HG02970 (cell line): Measurements from ENCODE around the gene LRP1.

Source experiments
- ATAC-seq: cut with Tn5 transposase; IDR thresholded peaks from one replicate; pipeline ENCODE4 v1.9.1; 2021; ENCODE audit warnings: mild to moderate bottlenecking, moderate library complexity, moderate number of reproducible peaks; ENCODE audit not compliant: unreplicated experiment, low FRiP score

The LRP1 gene

DNA sequence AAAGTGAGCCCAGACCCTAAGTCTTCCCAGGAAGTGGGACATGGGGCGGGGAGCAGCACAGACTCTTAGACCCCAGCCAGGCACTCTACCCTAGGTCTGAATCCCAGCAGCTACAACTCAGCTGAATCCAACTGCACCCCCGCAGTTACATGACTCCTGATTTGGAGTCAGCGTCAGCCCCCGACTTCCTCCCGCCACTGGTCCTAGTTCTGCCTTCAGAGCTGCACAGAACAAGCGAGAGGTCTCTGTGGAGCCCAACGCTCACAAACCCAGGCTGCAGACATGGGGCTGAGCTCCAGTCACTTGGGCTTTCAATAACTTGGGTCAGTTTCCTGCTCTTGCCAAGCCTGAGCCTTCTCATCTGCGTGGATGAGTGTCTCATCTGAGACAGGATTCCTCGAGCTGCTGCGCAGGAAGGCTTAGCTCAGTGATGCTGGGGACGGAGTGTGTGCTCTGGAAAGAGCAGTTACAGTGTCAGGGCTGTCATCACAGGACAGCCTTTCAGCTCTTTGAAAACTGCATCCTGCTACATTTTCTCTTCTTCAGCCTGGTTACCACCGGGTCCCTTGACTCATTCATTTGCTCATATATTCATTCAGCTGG is 57.7 kb downstream of the LRP1 start:
- no peak for ATAC-seq

DNA sequence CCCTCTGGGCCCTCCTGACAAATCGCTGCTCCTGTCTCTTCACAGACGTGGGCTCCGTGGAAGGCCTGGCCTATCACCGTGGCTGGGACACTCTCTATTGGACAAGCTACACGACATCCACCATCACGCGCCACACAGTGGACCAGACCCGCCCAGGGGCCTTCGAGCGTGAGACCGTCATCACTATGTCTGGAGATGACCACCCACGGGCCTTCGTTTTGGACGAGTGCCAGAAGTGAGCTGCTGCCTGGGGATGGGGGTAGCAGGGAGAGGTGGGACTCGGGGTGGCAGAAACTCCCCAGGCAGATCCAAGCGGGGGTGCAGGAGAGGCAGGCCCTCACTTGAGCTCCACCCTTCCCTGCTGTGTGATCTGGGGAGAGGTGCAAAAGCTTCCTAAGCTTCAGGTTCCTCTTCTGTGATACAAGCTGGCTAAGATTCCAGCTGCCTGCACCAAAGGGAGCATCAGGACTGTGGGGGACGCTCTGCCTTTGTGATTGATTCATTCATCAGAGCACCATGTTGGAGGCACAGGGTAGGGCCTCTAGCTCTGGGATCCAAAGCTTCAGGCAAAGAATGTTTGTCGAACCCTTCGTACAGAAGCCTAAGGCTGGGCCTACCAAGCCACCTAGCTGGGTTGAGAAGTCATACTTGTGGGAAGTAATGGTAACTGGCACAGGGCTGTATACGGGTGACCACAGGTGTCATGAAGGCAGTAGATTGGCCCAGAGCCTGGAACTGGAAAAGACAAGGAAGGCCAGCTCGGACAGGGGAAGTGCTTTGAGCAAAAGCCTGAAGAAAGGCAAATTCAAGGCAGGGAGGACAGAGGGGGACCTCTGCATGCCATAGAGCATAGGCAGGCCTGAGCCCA is 59.2 kb downstream of the LRP1 start:
- ATAC-seq = no peak

DNA sequence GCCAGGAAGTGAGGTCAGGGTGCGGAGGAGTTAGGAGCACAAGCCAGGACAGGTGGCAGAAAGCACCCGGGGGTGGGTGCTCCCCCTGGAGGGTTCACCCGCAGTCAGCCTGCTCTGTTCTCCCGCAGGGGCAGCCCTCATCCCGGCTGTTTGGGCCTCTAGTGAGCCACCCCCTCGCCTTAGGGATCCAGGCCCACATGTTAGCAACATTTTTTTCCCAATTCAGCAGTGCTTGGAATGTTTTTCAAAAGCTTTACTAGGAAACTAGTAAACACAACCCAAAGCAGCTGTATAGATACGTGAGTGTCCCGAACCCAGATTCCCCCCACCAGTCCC is 59.8 kb downstream of the LRP1 start:
- no peak for ATAC-seq

DNA sequence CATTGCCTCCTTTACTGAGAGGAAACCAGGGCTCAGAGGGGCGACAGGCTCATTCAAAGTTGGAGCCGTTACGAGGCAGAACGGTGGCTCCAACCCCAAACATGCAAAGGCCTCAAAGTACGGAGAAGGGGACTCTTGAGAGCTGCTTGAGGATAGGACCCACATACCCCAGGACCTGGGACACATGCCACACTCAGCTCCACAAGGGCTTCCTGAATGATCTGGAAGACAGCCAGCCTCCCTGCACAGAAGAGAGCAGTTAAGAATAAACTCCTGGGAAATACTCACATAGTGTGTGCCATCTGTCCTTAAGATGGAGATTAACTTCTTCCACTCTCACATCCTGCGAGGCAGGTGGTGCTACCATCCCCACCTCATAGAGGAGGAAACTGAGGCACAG is 61.8 kb downstream of the LRP1 start:
- no peak for ATAC-seq

DNA sequence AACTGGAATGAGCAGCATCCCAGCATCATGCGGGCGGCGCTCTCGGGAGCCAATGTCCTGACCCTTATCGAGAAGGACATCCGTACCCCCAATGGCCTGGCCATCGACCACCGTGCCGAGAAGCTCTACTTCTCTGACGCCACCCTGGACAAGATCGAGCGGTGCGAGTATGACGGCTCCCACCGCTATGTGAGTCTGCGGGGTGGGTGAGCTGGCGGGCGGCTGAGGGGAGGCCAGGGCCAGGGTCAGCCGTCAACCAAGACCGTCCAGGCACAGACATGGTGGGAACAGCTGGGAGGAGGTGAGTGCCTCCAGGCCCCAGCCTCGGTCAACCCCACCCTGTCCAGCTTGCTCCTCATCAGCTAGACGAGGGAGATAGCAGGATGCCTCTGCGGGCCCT is 62.5 kb downstream of the LRP1 start:
- no peak for ATAC-seq

DNA sequence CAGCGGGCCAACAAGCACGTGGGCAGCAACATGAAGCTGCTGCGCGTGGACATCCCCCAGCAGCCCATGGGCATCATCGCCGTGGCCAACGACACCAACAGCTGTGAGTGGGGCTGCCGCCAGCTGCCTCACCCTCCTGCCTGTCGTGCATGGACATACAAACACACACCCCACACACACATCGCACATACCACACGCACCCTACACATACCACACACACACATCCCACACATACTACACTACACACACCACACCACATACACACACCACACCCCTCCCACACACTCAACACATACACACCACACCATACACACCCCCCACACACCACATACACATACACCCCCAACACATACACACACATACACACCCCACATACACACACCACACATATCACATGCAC is 63.1 kb downstream of the LRP1 start:
- no peak for ATAC-seq

DNA sequence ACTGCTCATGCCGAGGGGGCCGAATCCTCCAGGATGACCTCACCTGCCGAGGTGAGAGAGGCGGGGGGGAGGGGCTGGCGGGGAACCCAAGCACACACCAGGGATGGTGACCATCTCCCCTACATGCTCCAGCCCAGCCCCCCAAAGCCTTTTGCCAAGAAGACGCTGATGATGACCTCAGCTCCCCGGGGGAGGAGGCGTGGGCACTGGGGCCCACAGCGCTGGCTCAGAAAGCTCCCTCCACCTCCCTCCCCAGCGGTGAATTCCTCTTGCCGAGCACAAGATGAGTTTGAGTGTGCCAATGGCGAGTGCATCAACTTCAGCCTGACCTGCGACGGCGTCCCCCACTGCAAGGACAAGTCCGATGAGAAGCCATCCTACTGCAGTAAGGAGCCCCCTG is 64.6 kb downstream of the LRP1 start:
- no peak for ATAC-seq

DNA sequence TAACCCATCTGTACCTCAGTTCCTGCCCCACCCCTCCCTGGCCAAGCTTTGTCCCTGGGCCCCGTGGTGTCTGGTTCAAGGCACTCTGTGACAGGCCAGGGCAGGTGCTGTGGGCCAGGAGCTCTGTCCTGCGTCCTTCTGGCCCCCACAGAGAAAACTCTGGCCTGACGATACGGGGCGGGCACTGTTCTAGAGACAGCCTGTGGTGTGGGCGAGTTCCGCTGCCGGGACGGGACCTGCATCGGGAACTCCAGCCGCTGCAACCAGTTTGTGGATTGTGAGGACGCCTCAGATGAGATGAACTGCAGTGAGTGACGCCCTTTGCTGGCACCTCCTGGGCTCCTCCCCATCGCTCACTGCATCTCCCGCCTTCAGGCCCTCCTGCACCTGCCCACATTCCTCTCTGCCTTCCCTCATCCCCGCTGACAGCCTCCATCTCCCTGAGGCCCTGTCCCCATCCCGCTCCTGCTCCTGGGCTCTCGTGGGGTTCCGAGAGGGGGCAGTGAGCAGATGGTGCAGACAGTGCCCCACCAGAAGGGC is 65.5 kb downstream of the LRP1 start:
- no peak for ATAC-seq

DNA sequence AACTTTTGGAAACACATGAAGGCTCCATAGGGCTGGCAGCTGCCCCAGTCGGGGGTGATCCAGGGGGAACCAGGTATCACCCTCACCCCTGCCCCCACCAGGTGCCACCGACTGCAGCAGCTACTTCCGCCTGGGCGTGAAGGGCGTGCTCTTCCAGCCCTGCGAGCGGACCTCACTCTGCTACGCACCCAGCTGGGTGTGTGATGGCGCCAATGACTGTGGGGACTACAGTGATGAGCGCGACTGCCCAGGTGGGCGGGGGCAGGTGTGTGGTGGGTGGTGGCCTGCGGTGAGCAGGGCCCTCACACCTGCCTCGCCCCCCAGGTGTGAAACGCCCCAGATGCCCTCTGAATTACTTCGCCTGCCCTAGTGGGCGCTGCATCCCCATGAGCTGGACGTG is 66.0 kb downstream of the LRP1 start:
- no peak for ATAC-seq

DNA sequence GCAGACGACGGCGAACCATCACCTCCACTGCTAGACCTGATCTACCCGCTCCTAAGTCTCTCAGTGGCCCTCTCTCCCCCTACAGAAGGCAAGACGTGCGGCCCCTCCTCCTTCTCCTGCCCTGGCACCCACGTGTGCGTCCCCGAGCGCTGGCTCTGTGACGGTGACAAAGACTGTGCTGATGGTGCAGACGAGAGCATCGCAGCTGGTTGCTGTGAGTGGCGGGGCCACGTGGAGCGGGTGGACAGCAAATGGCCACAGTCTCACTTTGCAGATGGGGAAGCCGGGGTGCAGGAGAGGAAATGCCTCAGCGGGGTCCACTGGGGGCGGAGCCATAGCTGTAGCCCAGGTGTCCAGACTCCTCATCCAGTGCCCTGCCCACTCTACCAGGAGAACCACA is 66.9 kb downstream of the LRP1 start:
- ATAC-seq = no peak

DNA sequence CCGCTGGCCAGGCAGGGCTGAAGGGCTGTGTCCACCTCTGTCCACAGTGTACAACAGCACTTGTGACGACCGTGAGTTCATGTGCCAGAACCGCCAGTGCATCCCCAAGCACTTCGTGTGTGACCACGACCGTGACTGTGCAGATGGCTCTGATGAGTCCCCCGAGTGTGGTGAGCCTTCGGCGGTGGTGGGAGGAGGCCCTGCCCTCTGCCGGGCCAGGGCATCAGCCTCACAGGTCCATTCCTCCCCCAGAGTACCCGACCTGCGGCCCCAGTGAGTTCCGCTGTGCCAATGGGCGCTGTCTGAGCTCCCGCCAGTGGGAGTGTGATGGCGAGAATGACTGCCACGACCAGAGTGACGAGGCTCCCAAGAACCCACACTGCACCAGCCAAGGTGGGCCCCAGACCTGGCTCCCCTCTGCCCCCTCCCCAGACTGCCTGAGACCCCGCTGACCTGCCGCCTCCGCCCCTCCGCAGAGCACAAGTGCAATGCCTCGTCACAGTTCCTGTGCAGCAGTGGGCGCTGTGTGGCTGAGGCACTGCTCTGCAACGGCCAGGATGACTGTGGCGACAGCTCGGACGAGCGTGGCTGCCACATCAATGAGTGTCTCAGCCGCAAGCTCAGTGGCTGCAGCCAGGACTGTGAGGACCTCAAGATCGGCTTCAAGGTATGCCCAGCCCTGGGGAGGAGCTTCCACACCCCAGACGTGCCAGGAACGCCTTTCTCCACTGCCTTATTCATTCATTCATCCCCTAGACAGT is 67.5 kb downstream of the LRP1 start:
- no peak for ATAC-seq

DNA sequence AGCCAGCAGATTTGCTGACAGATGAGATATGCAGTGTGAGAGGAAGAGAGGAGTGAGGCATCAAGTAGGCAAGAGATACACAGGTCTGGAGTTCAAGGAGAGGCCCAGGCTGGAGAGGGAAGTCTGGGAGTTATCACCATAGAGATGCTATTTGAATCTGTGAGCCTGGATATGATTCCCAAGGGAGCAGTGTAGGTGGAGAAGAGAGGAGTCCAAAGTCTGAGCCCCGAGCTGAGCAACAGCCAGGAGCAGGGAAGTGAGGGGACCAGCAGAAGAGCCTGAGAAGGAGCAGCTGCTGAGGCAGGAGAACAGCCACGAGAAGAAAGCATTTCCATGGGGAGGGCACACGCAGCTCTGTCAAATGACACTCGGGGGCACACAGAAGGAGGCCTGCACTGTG is 68.2 kb downstream of the LRP1 start:
- no peak for ATAC-seq

DNA sequence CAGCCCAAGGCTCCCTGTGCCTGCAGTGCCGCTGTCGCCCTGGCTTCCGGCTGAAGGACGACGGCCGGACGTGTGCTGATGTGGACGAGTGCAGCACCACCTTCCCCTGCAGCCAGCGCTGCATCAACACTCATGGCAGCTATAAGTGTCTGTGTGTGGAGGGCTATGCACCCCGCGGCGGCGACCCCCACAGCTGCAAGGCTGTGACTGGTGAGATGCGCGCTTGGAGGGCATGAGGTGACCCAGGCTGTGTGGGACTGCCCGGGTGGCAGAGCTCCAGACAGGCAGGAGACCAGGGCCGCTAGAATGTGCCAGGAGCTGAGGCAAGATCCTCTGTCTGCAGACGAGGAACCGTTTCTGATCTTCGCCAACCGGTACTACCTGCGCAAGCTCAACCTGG is 68.7 kb downstream of the LRP1 start:
- ATAC-seq = no peak

DNA sequence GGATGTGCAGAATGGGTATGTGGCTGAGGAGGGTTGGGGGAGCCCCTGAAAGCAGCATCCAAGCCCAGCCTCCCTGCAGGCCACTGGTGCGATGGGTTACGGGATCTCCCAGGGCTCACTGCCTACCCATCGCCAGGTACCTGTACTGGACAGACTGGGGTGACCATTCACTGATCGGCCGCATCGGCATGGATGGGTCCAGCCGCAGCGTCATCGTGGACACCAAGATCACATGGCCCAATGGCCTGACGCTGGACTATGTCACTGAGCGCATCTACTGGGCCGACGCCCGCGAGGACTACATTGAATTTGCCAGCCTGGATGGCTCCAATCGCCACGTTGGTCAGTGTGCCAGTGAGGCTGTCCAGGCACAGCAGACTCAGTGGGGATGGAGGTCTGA is 70.0 kb downstream of the LRP1 start:
- no peak for ATAC-seq

DNA sequence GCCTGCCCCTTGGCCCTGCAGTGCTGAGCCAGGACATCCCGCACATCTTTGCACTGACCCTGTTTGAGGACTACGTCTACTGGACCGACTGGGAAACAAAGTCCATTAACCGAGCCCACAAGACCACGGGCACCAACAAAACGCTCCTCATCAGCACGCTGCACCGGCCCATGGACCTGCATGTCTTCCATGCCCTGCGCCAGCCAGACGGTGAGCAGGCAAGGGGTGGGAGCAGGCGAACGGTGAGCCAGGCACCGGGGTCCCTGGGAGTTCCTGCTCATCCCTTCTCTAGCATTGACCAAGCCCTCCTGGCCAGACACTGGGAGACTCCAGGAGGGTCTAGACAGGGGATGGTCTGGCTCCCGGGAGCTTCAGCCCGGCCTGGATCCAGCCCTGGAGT is 70.9 kb downstream of the LRP1 start:
- ATAC-seq = no peak

DNA sequence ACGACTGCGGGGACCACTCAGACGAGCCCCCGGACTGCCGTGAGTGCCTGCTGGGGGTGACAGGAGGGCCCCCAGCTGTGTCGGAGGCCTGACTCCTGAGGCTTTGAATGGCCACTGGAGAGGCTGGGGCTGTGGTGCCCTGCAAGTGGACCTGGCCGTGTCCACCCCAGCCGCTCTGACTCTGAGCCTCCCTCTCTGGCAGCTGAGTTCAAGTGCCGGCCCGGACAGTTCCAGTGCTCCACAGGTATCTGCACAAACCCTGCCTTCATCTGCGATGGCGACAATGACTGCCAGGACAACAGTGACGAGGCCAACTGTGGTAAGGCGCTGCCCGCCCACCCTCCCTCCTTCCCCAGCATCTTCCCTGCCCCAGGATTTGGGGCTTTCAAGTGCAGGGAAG is 72.2 kb downstream of the LRP1 start:
- ATAC-seq = no peak

DNA sequence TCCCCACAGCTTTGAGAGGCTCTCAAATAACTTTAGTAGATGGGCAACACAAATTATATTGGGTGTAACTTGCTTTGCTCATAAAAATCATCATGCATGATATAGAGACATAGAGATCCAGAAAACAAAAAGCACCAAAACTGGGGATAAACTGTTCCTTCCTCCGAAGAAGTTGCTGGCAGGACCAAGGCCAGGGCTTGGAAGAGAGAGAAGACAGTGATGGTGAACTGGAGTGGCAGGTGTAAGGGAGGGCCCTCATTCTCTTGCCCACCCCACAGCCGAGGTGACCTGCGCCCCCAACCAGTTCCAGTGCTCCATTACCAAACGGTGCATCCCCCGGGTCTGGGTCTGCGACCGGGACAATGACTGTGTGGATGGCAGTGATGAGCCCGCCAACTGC is 72.9 kb downstream of the LRP1 start:
- ATAC-seq = no peak

DNA sequence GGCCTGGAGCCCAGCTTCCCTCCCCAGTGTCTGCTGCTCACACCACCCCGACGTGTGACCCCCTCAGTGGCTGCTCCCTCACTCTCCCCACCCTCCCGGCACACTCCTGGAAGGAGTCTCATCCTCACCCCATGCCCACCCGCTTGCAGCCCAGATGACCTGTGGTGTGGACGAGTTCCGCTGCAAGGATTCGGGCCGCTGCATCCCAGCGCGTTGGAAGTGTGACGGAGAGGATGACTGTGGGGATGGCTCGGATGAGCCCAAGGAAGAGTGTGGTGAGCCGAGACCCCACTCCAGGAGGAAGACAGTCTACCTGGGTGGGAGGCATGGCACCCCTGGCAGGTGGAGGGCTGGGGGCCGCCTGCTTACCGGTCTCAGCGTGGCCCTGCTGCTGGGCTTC is 73.3 kb downstream of the LRP1 start:
- no peak for ATAC-seq

DNA sequence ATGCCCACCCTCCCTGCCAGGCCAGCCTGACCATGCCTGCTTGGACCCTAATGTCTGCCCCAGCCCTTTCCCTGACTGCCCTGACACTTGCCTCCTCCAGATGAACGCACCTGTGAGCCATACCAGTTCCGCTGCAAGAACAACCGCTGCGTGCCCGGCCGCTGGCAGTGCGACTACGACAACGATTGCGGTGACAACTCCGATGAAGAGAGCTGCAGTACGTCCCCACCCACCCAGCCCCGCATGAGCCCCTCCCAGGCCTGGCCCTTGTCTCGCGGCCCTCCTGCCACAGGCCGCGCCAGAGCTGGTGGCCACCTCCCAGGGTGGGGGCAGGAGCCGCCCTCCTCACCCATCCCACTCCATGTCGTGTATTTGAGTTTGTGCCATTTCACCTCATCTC is 74.0 kb downstream of the LRP1 start:
- ATAC-seq = no peak

DNA sequence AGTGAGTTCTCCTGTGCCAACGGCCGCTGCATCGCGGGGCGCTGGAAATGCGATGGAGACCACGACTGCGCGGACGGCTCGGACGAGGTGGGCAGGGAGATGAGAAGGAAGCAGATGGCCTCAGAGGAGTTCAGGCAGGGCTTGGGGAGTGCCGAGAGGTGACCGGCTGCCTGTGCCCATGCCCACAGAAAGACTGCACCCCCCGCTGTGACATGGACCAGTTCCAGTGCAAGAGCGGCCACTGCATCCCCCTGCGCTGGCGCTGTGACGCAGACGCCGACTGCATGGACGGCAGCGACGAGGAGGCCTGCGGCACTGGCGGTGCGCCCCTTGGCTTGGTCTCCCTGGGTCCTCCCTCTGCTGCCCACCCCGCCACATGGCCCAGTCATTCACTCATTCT is 74.9 kb downstream of the LRP1 start:
- no peak for ATAC-seq

DNA sequence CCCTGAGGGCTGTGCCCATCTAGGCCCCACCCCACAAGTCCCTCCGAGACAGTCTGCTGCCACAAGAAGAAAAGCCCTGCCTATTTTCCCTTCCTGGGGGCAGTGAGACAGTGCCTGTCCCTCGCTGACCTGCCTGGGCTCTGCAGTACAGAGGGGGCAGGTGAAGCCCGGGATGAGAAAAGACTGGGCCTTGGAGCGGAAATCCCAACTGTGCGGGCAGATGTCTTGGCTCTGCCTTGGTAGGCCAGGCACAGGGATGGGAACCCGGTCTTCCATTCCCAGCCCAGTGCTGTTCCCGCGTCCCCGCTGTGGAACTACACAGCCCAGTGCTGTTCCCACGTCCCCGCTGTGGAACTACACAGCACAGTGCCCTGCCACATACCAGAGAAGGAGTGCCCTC is 75.5 kb downstream of the LRP1 start:
- no peak for ATAC-seq

DNA sequence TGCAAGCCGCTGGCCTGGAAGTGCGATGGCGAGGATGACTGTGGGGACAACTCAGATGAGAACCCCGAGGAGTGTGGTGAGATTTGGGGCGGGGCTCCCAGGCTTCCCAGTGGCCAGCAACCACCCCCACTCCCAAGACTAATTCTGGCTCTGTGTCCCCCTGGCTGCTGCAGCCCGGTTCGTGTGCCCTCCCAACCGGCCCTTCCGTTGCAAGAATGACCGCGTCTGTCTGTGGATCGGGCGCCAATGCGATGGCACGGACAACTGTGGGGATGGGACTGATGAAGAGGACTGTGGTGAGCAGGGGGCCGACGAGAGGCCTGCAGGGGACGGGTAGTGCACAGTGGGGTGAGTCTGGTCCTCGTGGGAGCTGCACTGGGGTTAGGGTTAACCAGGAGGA is 76.2 kb downstream of the LRP1 start:
- no peak for ATAC-seq
